ENCODE data around the gene FKBP3.

The FKBP3 gene

GRCh38 chr14:45095143-45095542 lies 39.1 kb downstream of the FKBP3 start:
- Histone ChIP-seq H3K4me3 (no peak overlapping the region), H3K9me3 (no peaks in the 10 kb centered on the region), H3K4me1 (peaks cover 0 to 6% (median 0%) of the 10 kb centered on the region in 4 donors), H3K36me3 (peaks cover 35 to 51% (median 39%) of the 10 kb centered on the region in 3 donors), H3K27me3 (no peaks in the 10 kb centered on the region), H3K27ac (no peak overlapping the region)
- intact Hi-C loops (cut with DNase I; ENCODE audit: low total_unique reads): no loop called here
- TF ChIP-seq CTCF (IDR thresholded peaks at IDR 0.05): no peak
- DNase-seq: no peak

- H3K27me3 ChIP-seq: no peaks in the 10 kb centered on the region
- no peak for TF ChIP-seq CTCF (IDR thresholded peaks at IDR 0.05)
- H3K36me3 ChIP-seq: peaks cover 27 to 42% (median 35%) of the 10 kb centered on the region in 3 donors
- DNase-seq: no peak
- no peaks in the 10 kb centered on the region for H3K9me3 ChIP-seq
- no peak overlapping the region for H3K27ac ChIP-seq
- peaks cover 0 to 13% (median 0%) of the 10 kb centered on the region in 4 donors for H3K4me1 ChIP-seq
- no peak overlapping the region for H3K4me3 ChIP-seq
- intact Hi-C loops (cut with DNase I; ENCODE audit: low total_unique reads): no loop called here
Observed at GRCh38 chr14:45094275-45094674, 40.0 kb downstream of the FKBP3 start.

GRCh38 chr14:45091710-45092109 lies 42.6 kb downstream of the FKBP3 start:
- Histone ChIP-seq H3K36me3 (peaks cover 12 to 17% (median 14%) of the 10 kb centered on the region in 3 donors), H3K4me1 (peaks cover 0 to 34% (median 0%) of the 10 kb centered on the region in 4 donors), H3K9me3 (no peaks in the 10 kb centered on the region), H3K4me3 (no peak overlapping the region), H3K27ac (no peak overlapping the region), H3K27me3 (no peaks in the 10 kb centered on the region)
- no peak for DNase-seq
- no peak for TF ChIP-seq CTCF (IDR thresholded peaks at IDR 0.05)
- intact Hi-C loops (cut with DNase I; ENCODE audit: low total_unique reads): no loop called here

GRCh38 chr14:45089813-45090212 lies 44.5 kb downstream of the FKBP3 start:
- Histone ChIP-seq H3K4me3 (no peak overlapping the region), H3K9me3 (no peaks in the 10 kb centered on the region), H3K36me3 (no peaks in the 10 kb centered on the region), H3K27me3 (no peaks in the 10 kb centered on the region), H3K4me1 (peaks cover 0 to 53% (median 10%) of the 10 kb centered on the region in 4 donors), H3K27ac (no peak overlapping the region)
- intact Hi-C loops (cut with DNase I; ENCODE audit: low total_unique reads): no loop called here
- TF ChIP-seq CTCF (IDR thresholded peaks at IDR 0.05): no peak
- DNase-seq: no peak

GRCh38 chr14:45084946-45085346 lies 49.3 kb downstream of the FKBP3 start:
- peaks cover 0 to 52% (median 10%) of the 10 kb centered on the region in 4 donors for H3K4me1 ChIP-seq
- intact Hi-C loops (cut with DNase I; ENCODE audit: low total_unique reads): loop anchor here (2.0 to 5.0 kb wide), 2 partner anchors 50 to 123 kb away; partner anchors contain the start of genes FANCM, FKBP3, KLHL28 and TOGARAM1

More at GRCh38 chr14:45084946-45085346, 49.3 kb downstream of the FKBP3 start:
- TF ChIP-seq CTCF (IDR thresholded peaks at IDR 0.05): no peak
- Histone ChIP-seq H3K27me3 (no peaks in the 10 kb centered on the region), H3K4me3 (peak overlapping the region; percentile 60 to 90), H3K36me3 (no peaks in the 10 kb centered on the region), H3K27ac (peak overlapping the region; percentile 79 to 86), H3K9me3 (no peaks in the 10 kb centered on the region)
- no peak for DNase-seq
